A549 (cell line): Measurements from ENCODE around the gene SELENOI.

Source experiments
- CHD4 ChIP-seq: fragments of 200-600 bp; sonication (generic); IDR thresholded peaks from 2 replicates; pipeline ENCODE4 v1.6.1; 2016; ENCODE audit warnings: antibody characterized with exemption, mild to moderate bottlenecking, borderline replicate concordance
- CTCF ChIP-seq: fragments of >200 bp; sonication (Bioruptor Twin); formaldehyde crosslinking; IDR thresholded peaks from 3 replicates; pipeline ENCODE4 v1.5.1; 2016
- EP300 ChIP-seq, 2 experiments: fragments of >200 bp; sonication (Bioruptor Twin); formaldehyde crosslinking; IDR thresholded peaks; 2 replicates in 1 of 2; 3 replicates in 1 of 2; pipeline ENCODE4 v1.6.1; 2016 to 2017
- FOSL2 ChIP-seq, 2 experiments: fragments of 450-650 bp in 1 of 2; fragments of >200 bp in 1 of 2; sonication (Bioruptor Twin) in 1 of 2; formaldehyde crosslinking; IDR thresholded peaks; 2 replicates each; pipeline versions ENCODE4 v1.5.0 to v1.6.1; 2016 to 2020; ENCODE audit warnings: mild to moderate bottlenecking in 1 of 2, moderate library complexity in 1 of 2
- HMGXB4 ChIP-seq: fragments of 250-450 bp; sonication (Bioruptor Pico); IDR thresholded peaks from 2 replicates; pipeline ENCODE4 v1.5.0; 2021; ENCODE audit warnings: mild to moderate bottlenecking, moderate library complexity, borderline replicate concordance
- HOXB13 ChIP-seq: fragments of 250-450 bp; sonication (Bioruptor Pico); IDR thresholded peaks from 2 replicates; pipeline ENCODE4 v1.5.0; 2020; ENCODE audit warnings: low read depth, mild to moderate bottlenecking, moderate library complexity
- POLR2A ChIP-seq: IDR thresholded peaks from 2 replicates; pipeline ENCODE4 v1.6.1; 2012; ENCODE audit warnings: mild to moderate bottlenecking, low read length
- POLR2AphosphoS2 ChIP-seq: conservative IDR thresholded peaks from 2 replicates; pipeline ENCODE4 v1.6.1; 2012; ENCODE audit warnings: low read length, improper control_type of control experiment, inconsistent platforms
- RAD21 ChIP-seq, 2 experiments: fragments of >200 bp in 1 of 2; sonication (Bioruptor Twin) in 1 of 2; formaldehyde crosslinking in 1 of 2; IDR thresholded peaks in 1 of 2; conservative IDR thresholded peaks in 1 of 2; 2 replicates in 1 of 2; 3 replicates in 1 of 2; pipeline ENCODE4 v1.6.1; 2012 to 2018; ENCODE audit warnings: inconsistent platforms in 1 of 2
- REST ChIP-seq: fragments of 200-600 bp; sonication (generic); IDR thresholded peaks from 2 replicates; pipeline ENCODE4 v1.6.1; 2016; ENCODE audit warnings: antibody characterized with exemption, mild to moderate bottlenecking, moderate library complexity
- RNF2 ChIP-seq: fragments of 200-600 bp; sonication (generic); IDR thresholded peaks from 2 replicates; pipeline ENCODE4 v1.6.1; 2016; ENCODE audit warnings: low read depth, mild to moderate bottlenecking, antibody characterized with exemption, moderate library complexity, borderline replicate concordance
- USF2 ChIP-seq: fragments of 450-650 bp; IDR thresholded peaks from 2 replicates; pipeline ENCODE4 v1.6.1; 2014; ENCODE audit warnings: antibody characterized with exemption

- TF ChIP-seq USF2 (no peak), CTCF (no peak), CHD4 (no peak), EP300 (IDR thresholded peaks at IDR 0.05) (no peak), POLR2A (no peak), HOXB13 (no peak), POLR2AphosphoS2 (no peak), FOSL2 (IDR thresholded peaks at IDR 0.05) (no peak), FOSL2 (CRISPR knock-in tag; IDR thresholded peaks at IDR 0.05) (no peak), HMGXB4 (no peak), REST (no peak), RNF2 (no peak), RAD21 (conservative IDR thresholded peaks at IDR 0.05 in 1 of 2, IDR thresholded peaks at IDR 0.05 in 1 of 2) (no peak)
Observed at GRCh38 chr2:26363323-26363722, 17.4 kb downstream of the SELENOI start.
